Kidney (tissue), 14 donors: ENCODE results near the gene CRHR1. TPM values are rescaled to one million over a fixed set of nuclear protein-coding genes. Genes with fewer than 3 reads are reported as not detected.

Experiments
- DNase-seq, 5 donors: peaks; one replicate each; pipeline ENCODE4 v3.0.0-alpha.2; 2013 to 2020
- FAIRE-seq: peaks from 2 replicates; lab custom pipeline; 2012; peaks lifted over from hg19 to GRCh38; lab: Jason Lieb, UNC
- H3K27ac ChIP-seq, 2 donors: one replicate each; pipeline ENCODE4 v1.7.0; 2013; ENCODE audit warnings: low read depth in 2 of 2, low read length in 2 of 2, inconsistent platforms in 1 of 2
- H3K27me3 ChIP-seq: one replicate; pipeline ENCODE4 v1.7.1; 2013; ENCODE audit warnings: low read length, inconsistent platforms; ENCODE audit not compliant: control insufficient read depth, insufficient read depth
- H3K36me3 ChIP-seq, 3 donors: one replicate each; pipeline versions ENCODE4 v1.7.0 to v1.7.1; 2013; ENCODE audit warnings: low read length in 3 of 3, control low read depth in 1 of 3, inconsistent platforms in 1 of 3; ENCODE audit not compliant: insufficient read depth in 3 of 3, control insufficient read depth in 2 of 3
- H3K4me1 ChIP-seq, 3 donors: one replicate each; pipeline versions ENCODE4 v1.7.0 to v1.7.1; 2013; ENCODE audit warnings: low read length in 3 of 3, inconsistent platforms in 1 of 3, low read depth in 1 of 3; ENCODE audit not compliant: control insufficient read depth in 2 of 3, insufficient read depth in 2 of 3
- H3K4me3 ChIP-seq, 3 donors: one replicate each; pipeline versions ENCODE4 v1.7.0 to v1.8.1; 2013; ENCODE audit warnings: low read length in 3 of 3, control low read depth in 1 of 3, inconsistent platforms in 1 of 3
- H3K9ac ChIP-seq, 3 donors: one replicate each; pipeline versions ENCODE4 v1.7.0 to v1.7.1; 2013; ENCODE audit warnings: low read length in 3 of 3, control low read depth in 1 of 3, inconsistent platforms in 1 of 3
- H3K9me3 ChIP-seq, 3 donors: one replicate each; pipeline versions ENCODE4 v1.7.0 to v1.7.1; 2013; ENCODE audit warnings: low read length in 3 of 3, control low read depth in 1 of 3, inconsistent platforms in 1 of 3; ENCODE audit not compliant: control insufficient read depth in 2 of 3, insufficient read depth in 1 of 3
- intact Hi-C: fragments of 100-400 bp; cut with DNase I; formaldehyde crosslinking; loops from one replicate; pipeline ENCODE4 v1.11.1; 2022
- polyA plus RNA-seq: library from polyadenylated mRNA; stranded (reverse); fragments of 350-450 nt; fragmentation: Illumina TruSeq; extraction: RNeasy Lipid Tissue Mini Kit (QIAGEN cat#74804); gene quantifications from one replicate; pipeline ENCODE4 v1.2.3, GENCODE V29; 2014; ENCODE audit warnings: low read depth, low replicate concordance; ENCODE audit not compliant: insufficient read depth
- total RNA-seq: library from RNA; stranded (reverse); fragmentation: NEBNext Ultra II Directional; extraction: Animal tissue kit (Norgen Biotek cat#: 25700); gene quantifications from one replicate; pipeline ENCODE4 v1.2.1, GENCODE V29; 2021
- TF ChIP-seq, protein P1 (sequence below): IDR thresholded peaks from 3 replicates; pipeline ENCODE4 v1.5.1; 2012; ENCODE audit warnings: mild to moderate bottlenecking, moderate library complexity, borderline replicate concordance; ENCODE audit not compliant: insufficient read depth; ENCODE audit errors: extremely low read depth
- donor health status: control.
- donor health status: control.
- donor health status: control.
- donor health status: control.
- donor health status: control.
- donor health status: DM: yes; HTN: yes; CAD: no.
- donor health status: Normal renal cell carcinoma (clear cell type).

CRHR1 gene
- total and polyA plus RNA-seq, 2 donors from 2014 or later: not detected

GRCh38 chr17:45775576-45776011 is 8.5 kb upstream of the CRHR1 start:
- no peaks in the 10 kb centered on the region for H3K9me3 ChIP-seq
- H3K27me3 ChIP-seq: no peaks in the 10 kb centered on the region
- no peaks in the 10 kb centered on the region for H3K36me3 ChIP-seq
- H3K4me1 ChIP-seq: peaks cover 0 to 4% (median 0%) of the 10 kb centered on the region in 3 donors
- H3K27ac ChIP-seq: no peak overlapping the region
- FAIRE-seq (no peak), DNase-seq (peak in 1 of 5 donors; percentile 93)
- TF ChIP-seq, protein P1, sequence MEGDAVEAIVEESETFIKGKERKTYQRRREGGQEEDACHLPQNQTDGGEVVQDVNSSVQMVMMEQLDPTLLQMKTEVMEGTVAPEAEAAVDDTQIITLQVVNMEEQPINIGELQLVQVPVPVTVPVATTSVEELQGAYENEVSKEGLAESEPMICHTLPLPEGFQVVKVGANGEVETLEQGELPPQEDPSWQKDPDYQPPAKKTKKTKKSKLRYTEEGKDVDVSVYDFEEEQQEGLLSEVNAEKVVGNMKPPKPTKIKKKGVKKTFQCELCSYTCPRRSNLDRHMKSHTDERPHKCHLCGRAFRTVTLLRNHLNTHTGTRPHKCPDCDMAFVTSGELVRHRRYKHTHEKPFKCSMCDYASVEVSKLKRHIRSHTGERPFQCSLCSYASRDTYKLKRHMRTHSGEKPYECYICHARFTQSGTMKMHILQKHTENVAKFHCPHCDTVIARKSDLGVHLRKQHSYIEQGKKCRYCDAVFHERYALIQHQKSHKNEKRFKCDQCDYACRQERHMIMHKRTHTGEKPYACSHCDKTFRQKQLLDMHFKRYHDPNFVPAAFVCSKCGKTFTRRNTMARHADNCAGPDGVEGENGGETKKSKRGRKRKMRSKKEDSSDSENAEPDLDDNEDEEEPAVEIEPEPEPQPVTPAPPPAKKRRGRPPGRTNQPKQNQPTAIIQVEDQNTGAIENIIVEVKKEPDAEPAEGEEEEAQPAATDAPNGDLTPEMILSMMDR: no peak
- H3K4me3 ChIP-seq: no peak overlapping the region
- intact Hi-C loops: no loop called here
- H3K9ac ChIP-seq: no peak overlapping the region

GRCh38 chr17:45776896-45777295 is 7.2 kb upstream of the CRHR1 start:
- H3K27ac ChIP-seq: no peak overlapping the region
- intact Hi-C loops: no loop called here
- H3K9ac ChIP-seq: no peak overlapping the region
- no peaks in the 10 kb centered on the region for H3K36me3 ChIP-seq
- TF ChIP-seq, protein P1: no peak
- FAIRE-seq (no peak), DNase-seq (no peak)
- H3K4me3 ChIP-seq: no peak overlapping the region
- H3K9me3 ChIP-seq: no peaks in the 10 kb centered on the region
- H3K27me3 ChIP-seq: no peaks in the 10 kb centered on the region
- peaks cover 0 to 4% (median 0%) of the 10 kb centered on the region in 3 donors for H3K4me1 ChIP-seq

DNA sequence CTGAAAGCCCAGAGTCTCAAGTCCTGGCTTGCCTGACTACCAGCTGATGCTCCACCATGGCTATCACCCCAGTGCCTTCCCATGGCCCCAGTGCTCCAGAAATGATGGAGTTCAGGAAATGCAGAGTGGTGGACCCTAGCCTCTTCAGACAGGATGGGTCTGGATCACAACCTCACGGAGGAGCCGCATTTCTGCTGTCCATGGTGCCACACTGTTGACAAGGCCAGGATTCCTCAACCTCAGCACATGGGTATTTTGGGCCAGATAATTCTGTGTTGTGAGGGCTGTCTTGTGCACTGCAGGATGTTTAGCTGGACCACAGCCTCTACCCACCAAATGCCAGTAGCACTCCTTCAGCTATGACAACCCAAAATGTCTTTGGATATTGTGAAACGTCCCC is 6.7 kb upstream of the CRHR1 start:
- intact Hi-C loops: no loop called here
- no peak for FAIRE-seq
- H3K27me3 ChIP-seq: peaks cover under 1% of the 10 kb centered on the region

More for the DNA sequence above, 6.7 kb upstream of the CRHR1 start:
- Histone ChIP-seq H3K27ac (no peak overlapping the region), H3K9me3 (no peaks in the 10 kb centered on the region), H3K4me3 (no peak overlapping the region), H3K4me1 (peaks cover 0 to 4% (median 0%) of the 10 kb centered on the region in 3 donors), H3K36me3 (no peaks in the 10 kb centered on the region), H3K9ac (no peak overlapping the region)
- TF ChIP-seq, protein P1: no peak
- DNase-seq: peak in 2 of 5 donors; percentile 18 to 21
